ENCODE measurements around the gene TCEAL9.
A peak's percentile ranks its signal among the peaks of the same experiment; 100 is the strongest.
"Not testable (repeated sequence)": the region's sequence is repeated elsewhere in the genome, so short reads cannot be mapped to it uniquely, and the experiment has no call there.

TCEAL9 gene, protein sequence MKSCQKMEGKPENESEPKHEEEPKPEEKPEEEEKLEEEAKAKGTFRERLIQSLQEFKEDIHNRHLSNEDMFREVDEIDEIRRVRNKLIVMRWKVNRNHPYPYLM

DNA sequence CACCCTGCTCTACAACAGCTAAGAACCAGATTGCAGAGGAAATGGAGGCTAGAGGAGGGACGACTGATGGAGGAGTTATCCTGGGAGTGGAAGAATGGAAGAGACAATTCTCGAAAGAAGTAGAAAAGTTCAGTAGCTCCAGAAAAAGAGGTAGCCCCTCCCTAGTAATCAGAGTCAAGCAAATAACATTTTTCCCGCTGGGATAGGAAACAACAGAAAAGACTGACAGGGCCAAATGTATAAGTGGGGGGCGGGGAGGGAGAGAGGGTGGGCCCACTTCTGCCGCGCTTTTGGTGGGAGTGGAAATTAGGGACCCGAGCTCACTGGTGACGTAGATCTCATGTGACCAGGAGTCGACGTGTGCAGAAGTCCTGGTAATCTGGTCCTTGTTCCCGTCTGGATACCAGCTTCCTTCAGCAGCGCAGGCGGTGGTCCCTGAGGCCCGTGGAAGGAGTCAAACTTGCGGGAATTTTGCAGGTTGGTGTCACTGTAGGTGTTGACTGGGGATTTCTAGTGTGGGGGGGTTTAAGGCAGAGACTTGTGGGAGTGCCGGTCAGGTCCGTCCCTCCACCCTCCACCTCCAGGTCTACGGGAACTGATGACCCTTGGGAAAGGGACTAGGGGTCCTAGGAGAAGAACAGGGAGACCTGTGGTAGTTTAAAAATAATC lies at the start of gene TCEAL9:
TSS of gene TCEAL9 (plus strand) at position 377 of the 669 bp plus-strand sequence. CDS start 1,179 bp downstream, outside the sequence.
- no peak for DNase-seq

DNA sequence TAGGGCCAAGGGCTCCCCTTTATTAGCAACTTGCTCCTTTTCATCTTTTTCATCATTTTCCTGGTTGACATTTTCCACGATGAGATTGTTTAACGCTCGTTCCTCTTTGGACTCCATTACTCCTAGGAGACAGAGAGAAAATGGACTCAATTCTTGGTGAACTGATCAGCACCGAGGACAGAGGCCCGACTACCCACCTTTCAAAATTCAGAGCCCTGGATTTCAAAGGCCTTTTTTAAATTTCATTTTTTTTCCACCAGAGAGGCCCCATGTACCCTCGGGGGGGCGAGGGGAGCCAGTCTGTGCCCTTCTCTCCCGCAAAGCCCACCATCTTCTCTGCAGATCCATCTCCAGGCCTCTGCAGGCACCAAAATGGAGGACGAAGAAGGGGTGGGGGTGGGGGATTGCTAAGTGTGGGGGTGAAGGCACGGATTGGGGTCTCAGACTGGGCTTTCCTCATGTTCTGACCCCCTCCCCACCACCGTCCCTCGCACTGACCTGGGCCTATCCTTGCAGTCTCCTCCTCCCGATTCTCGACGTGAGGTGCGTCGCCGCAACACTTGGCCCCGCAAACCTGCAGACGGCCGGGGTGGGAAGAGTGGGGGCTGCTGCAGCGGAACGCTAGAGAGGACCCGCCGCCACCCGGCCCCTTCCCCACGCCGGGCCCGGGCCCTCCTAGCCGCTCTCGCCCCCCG lies 46.3 kb upstream of the TCEAL9 start:
- peak; percentile 0 for DNase-seq

DNA sequence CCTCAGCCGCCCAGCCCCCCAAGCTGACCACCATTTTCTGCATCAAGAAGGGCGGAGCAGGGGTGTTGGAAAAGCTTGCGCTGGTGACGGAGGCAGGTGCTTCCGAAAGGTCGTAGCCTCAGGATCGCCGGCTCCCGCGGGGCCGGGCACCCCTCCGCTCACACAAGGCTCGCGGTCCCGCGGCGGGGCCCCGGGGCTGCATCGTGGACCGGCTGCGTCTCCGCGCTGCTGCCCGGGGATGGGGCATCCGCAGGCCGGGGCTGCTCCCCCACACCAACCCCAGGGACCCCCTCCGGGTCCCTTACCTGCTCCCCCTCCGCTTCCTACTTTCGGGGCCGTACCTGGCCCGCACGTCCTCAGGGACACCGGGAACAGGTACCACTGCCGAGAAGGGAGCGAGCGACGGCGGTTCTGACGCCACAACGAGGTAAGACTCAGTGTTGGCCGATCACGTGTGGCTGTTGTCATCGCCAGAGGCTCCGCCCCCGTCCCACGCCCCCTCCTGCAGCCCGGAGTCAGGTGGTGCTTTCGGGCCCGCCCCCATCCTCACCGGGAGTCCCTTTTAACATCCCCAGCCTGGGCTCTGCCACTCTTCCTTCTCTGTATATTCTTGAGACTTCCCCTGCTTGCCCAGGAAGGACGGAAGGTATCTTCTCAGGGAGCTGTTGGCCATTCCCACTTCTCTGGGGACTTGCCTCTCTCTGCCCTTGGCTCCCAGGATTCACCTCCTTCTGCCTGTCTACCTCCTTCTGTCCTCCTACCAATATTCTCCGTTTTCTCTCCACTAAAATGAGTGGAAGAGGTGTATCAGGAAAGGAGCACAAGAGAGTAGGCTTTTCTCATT lies 45.5 kb upstream of the TCEAL9 start, which contains the start of gene BEX2:
TSS of gene BEX2 (minus strand) at position 436 of the 844 bp plus-strand sequence. CDS start 1,014 bp downstream, outside the sequence.
- peak; percentile 84 for DNase-seq

DNA sequence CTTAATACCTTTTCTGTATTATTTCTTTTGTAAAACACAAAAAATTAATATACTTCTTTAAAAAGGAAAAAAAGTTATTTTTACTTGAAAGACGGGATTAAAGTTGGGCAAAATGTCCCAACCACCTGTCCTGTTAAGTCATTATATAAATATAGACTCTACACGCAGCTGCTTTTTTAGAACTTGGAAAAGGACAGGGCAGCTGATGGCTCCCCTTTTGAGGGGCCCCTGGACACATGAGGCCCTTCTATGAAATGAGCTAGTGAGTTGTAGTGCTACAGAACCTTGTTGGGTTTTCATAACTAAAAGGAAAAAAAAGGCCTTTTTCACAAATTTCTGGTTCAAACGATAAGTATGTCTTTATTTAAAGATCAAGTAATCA lies 44.9 kb upstream of the TCEAL9 start:
- no peak for DNase-seq

DNA sequence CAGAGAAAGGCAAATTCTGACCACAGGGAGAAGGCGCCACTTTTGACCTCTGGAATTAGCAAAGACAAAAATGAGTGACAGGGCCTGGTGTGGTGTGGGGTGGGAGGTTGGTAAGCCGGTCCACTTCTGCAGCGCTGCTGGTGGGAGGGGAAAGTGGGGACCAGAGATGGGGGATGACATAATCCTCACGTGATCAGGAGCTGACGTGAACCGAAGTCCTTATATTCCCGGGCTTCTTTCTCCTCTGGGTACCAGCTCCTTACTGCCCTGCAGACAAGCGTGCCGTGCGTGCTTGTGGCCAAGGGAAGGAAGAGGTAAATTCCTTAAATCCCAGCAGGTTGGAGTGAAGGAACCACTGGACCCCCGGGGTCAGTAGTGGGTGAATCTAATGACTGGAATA lies 26.3 kb upstream of the TCEAL9 start, which contains the start of gene TCEAL7:
TSS of gene TCEAL7 (plus strand) at position 249 of the 400 bp plus-strand sequence. CDS start 1,165 bp downstream, outside the sequence.
- DNase-seq, result no peak

DNA sequence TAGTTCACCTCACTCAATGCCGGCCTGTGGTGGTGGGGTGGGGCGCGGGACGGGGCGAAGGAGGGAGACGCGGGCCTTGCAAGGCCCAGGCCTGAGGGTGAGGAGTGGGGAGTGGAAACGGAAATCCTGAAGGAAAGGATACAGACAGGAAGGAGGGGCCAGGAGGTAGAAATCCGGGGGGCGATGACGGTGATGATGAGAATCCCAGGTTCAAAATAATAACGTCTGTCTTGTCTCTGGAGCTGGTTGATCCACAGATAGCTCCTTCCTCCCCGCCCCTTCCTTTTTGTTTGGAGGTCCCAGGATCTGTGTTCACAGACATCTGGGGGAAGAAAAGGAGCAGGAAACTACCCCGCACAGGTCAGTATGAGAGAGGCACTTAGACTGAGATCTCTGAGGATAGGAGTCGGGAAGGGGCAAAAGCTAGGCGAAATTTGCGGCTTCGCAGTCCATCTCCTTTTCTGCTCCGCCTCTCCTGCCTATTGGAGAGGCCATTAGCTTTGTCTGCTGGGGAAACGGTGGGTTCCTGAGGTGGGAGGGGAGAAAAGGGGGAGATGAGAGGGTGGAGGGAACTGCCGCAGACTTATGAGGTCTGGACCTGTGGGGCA lies 25.5 kb upstream of the TCEAL9 start:
- DNase-seq, result no peak

DNA sequence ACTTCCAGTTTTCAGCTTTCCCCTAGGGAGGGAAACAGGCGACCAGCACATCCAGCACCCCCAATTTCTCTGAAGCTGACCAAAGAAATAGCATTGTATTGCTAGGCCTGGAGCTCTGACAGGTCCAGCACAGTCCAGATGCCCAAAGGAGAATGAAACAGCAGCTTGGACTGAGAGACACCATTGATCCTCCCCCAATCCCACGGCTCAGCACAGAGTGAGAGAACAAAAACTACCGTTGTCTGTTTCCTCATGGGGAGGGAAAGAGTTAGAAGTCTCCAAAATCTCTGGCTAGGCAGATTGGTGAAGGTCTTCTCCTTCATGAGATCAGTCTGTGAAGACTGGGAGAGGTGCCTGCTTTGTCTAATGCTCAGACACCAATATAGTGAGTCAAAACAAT lies 17.6 kb upstream of the TCEAL9 start:
- no peak for DNase-seq

DNA sequence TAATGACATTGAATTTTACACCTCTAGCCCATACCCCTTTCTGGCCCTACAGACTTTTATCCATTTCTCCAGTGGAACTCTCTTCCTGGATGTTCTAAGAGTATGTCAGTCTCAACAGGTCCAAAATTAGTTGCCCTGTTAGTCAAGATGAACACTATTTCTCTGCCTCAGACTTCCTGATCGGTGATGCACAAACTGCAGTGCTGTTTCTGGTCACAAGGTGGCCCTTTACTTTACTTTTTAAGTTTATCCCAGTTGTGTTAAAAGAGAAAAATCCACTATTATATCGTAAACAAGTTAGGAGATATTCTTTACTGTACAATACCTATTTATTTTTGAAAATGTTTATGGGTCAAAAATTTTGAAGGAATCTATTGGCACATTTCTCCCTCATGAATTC lies 13.2 kb upstream of the TCEAL9 start:
- peak; percentile 42 for DNase-seq

DNA sequence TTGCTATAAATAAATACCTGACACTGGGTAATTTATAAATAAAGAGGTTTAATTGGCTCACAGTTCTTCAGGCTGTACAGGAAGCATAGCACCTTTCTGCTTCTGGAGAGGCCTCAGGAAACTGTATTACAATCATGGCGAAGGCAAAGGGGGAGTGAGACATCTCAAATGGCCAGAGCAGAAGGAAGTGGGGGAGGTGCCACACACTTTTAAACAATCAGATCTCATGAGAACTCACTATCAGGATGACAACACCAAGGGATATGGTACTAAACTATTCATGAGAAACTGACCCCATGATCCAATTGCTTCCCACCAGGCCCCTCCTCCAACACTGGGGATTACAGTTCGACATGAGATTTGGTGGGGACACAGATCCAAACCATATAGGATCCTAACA lies 11.7 kb upstream of the TCEAL9 start:
- no peak for DNase-seq

DNA sequence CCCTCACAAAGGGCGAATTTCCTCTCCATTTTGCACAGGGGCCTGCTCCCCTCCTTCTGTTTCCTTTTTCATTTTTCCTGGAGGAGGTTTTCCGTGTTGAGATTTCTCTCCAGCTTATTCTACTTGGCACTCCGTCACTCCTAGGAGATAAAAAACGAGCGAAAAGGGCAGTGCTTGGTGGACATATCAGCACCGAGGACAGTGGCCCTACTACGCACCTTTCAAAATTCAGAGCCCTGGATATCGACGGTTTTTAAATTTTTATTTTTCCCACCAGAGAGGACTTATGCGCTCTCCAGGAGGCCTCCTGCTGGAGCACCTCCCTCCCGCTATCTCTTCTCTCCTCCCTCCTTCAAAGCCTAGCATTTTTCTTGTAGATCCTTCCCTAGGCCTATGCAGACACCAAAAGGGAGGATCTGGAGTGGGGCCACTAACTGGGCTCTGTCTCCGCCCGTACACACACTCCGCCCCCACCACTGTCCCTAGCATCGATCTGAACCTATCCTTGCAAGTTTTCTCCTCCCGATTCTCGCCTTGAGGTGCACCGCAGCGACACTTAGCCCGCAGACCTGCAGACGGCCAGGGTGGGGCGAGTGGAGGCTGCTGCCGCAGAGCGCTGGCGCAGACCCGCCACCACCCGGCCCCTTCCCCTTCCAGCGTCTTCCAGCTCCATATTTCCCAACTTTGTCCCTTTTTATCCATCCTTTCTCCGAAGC lies 8.5 kb upstream of the TCEAL9 start:
- no peak for DNase-seq

DNA sequence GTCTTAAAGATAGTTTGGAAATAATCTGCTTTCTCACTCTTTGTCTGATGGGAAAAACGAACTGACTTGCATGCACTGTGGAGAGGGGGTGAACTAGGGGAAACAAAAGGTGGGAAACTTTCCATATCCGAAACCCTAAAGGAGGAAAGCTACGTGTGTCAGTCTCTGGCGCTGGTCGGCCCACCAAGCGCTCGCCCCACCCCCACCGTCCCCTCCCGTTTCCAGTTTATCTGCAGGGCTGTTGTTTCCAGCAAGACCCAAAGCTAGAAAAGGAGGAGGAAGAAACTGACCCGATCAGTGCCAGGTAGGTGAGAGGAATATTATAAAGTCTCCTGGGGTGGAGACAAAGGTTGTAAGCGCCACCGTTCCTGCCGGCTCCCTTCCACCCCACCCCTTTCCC lies 552 bp downstream of the TCEAL9 start:
- DNase-seq, result no peak

DNA sequence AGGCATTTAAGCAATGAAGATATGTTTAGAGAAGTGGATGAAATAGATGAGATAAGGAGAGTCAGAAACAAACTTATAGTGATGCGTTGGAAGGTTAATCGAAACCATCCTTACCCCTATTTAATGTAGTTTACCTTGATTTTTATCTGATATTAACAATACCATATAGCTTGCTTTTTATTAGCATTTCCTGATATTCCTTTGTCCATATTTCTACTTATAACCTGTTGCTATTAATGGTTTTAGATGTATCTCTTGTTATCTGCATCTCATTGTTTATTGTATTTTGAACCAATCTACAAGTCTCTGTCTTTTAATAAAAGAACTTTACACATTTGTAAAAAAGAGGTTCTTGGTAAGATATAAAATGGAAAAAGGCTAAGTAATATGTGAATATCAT lies 1.6 kb downstream of the TCEAL9 start:
- DNase-seq, result no peak

DNA sequence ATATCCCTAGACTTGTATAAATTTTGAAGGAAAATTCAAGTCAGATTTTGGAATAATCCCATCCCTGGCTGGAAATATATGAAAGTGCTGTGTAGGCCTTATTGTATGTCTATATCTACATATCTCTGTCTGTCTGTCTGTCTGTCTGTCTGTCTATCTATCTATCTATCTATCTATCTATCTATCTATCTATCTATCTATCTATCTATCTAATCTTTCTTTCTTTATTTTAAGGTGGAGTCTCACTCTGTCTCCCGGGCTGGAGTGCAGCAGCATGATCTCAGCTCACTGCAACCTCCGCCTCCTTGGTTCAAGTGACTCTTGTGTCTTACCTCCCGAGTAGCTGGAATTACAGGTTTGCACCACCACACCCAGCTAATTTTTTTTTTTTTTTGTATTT lies 3.3 kb downstream of the TCEAL9 start:
- not testable (repeated sequence) for DNase-seq

DNA sequence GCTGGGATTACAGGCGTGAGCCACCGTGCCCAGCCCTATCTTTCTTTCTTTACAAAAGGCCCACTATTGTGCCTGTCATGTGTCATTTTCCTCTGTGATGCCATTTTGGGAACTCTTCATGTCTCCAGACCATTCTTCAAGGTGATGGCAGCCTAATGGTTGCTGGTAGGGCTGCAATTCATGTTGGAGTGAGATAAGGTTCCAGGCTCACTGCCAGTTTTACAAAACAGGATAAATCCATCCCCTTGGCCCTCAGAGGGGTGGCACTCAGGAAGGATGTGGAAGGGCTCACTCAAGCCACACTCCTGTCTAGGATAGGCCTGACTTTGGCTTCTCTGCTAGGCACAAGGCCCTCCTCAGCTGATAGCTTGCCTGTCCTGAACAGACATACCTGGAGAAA lies 3.8 kb downstream of the TCEAL9 start:
- DNase-seq, result no peak

DNA sequence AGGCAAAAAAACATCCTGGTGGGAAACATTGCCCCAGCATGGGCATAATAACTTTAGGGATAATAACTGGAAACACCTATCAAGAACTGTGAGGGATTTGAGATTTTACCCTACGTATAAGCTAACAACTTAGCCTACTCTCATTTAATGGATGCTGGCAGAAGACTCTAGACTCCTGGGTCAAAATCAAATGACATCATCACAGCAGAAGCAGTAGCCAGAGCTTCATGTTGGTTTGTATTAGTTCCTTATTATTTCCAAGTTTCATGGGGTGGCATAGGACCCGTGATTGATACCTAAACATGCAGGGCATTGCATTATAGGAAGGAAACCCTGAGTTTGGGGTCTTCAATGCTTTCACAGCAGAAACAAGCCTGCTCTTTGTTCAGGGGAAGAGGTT lies 4.6 kb downstream of the TCEAL9 start:
- no peak for DNase-seq

DNA sequence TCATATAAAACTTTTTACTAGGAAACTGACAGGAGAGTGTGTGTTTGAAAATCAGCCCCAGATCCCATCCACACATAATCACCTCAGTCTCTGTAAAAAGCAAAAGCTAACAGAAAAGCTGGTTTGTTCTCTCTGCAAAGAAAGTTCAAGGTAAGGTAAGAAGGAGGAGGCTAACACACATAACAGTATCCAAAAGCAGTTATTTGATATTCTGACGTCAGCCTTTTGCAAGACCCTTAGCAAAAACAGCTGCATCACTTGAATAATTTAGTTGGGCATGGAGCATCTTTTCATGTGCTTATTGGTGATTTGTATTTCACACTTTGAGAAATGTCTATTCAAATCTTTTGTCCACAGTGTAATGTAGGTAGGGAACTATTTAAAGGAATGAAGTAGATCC lies 5.5 kb downstream of the TCEAL9 start:
- no peak for DNase-seq

DNA sequence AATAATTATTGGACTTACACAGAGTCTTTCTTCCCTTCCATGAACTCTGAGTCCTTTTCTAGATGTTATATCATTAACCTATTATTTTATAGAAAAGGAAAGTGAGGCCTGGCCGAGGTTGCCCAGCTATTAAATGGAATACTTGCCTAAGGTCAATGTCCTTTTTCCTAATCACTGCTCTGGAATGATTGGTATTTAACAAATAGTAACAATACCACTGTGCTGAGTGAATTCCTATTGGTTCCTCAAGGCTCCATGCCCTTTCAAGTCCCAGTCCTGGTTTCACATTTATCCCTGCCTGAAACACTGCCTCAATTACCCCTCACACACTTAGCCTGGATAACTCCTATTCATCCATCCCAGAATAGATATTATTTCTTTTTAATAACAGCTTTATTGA lies 6.2 kb downstream of the TCEAL9 start:
- DNase-seq, result no peak

DNA sequence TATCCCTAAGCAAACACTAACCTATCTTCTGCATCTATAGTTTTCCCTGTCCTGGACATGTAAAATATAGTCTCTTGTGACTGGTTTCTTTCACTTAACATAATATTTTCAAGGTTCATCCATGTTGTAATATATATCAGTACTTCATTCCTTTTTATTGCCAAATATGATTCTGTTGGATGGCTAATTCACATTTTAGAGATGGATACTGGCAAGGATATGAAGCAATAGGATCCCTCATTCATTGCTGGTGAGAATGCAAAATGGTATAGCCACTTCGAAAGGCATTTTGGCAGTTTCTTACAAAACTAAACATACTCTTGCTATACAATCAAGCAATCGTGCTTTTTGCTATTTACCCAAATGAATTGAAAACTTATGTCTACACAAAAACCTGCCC lies 6.7 kb downstream of the TCEAL9 start:
- no peak for DNase-seq

DNA sequence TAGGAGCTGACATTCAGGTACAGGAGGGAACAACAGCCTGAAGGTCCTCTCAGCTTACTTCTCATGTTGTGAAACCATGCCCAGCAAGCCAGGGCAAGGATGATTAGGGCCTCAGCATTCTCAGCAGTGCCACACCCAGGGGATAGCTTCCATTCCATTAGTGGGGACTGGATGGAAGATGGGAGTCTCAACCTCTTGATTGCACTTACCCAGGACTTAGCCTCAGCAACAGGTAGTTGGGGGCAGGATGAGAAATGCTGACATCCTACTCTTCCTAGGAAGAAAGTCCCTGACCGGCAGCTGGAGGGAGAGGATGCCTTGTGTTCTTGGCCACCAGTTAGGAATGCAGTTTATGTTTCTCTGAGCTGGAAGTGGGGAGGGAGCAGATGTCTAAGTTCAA lies 11.2 kb downstream of the TCEAL9 start:
- DNase-seq, result no peak

DNA sequence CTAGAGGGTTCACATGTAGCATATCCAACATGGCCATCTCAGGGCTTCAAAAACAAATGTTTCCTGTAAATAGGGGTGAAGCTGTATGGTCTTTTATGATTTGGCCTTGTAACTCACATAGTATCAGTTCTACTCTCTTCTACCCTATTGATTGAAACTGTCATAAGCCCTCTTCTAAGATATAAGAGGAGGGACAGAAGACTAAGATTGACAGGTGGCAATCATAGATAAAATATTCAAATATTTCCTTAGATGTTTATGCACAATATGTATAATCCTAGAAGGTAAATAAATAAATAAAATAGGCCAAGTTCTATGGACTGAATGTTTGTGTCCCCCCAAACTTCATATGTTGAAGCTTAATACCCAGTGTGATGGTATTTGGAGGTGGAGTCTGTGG lies 13.2 kb downstream of the TCEAL9 start:
- DNase-seq, result no peak

DNA sequence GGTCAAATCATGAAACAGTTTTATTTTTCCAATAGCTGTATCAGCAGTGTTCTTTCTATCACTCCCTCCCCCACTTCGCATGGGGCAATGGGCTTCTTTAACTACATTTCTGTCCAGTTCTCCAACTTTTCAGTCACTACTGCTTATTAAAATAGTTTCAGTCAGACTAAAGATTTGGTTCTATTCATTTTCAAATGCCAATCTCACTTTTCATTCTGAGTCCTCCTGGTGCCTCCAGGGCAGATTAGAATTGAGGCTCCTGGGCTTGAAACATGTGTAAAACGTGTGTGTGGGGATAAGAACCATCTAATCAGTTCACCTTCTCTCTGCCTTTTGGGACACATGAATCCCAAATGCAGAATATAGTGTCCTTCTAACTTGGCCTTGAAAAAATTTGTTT lies 16.6 kb downstream of the TCEAL9 start:
- no peak for DNase-seq

DNA sequence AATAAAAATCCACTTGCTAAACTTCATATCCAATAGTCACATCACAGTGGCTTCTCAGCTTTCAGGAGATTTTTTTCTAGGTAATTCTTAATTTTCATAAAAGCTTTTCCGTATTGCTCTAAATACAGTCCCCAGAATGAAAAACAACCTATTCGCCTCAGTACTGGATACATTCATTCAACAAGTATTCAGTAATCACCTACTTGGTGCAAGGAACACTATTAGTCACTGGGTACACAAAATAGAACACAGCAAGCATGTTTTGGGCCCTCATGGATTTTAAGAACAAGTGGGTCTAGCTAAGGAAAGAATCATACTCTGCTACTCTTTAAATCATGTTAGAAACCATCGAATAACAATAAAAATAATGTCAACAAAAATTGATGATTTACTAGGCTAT lies 17.3 kb downstream of the TCEAL9 start:
- DNase-seq, result no peak

All from activated CD4-positive, alpha-beta T cell treated with anti-CD3 and anti-CD28 coated beads, Interleukin-2, amount 50 U/mL, for 1 hour (primary cell).